HG03558 (cell line): ENCODE measurements around the gene SF3A1.
"Not testable (repeated sequence)": the region's sequence is repeated elsewhere in the genome, so short reads cannot be mapped to it uniquely, and the experiment has no call there.

ENCODE experiments used
- ATAC-seq: cut with Tn5 transposase; IDR thresholded peaks from one replicate; pipeline ENCODE4 v1.9.1; 2021; ENCODE audit warnings: moderate number of reproducible peaks; ENCODE audit not compliant: unreplicated experiment; ENCODE audit errors: extremely low read depth

Gene SF3A1

DNA sequence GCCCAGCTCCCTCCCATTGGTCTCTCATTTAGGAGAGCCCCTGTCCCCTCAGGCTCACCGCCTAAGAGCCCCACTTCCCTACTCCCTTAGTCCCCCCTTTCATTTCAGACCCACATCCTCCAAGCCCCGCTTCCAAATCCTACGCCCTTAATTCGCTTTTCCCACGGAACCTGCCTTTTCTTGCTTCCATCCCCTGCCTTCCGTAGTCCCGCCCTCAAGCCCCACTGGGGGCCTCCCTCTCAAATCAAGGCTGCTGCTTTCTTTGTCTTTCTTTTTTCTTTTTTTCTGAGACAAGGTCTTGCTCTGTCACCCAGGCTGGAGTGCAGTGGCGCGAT, 509 bp upstream of the SF3A1 start:
- no peak for ATAC-seq

- ATAC-seq = no peak
Measured at GRCh38 chr22:30354644-30355043, 2.0 kb downstream of the SF3A1 start.

DNA sequence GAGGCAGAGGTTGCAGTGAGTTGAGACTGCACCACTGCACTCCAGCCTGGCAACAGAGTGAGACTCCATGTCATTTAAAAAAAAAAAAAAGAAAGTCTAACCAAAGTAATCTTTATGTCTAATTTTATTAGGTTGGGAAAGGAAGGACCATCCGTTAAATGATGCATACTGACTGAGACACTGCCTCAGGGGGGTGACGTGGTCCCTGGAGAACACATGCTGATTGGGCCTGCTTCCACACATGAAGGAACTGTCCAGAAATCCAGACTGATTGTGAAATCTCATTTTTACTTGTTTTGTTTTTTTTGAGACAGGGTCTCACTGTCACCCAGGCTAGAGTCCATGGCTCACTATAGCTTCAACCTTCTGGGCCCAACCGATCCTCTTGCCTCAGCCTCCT, 5.5 kb downstream of the SF3A1 start:
- ATAC-seq = no peak

DNA sequence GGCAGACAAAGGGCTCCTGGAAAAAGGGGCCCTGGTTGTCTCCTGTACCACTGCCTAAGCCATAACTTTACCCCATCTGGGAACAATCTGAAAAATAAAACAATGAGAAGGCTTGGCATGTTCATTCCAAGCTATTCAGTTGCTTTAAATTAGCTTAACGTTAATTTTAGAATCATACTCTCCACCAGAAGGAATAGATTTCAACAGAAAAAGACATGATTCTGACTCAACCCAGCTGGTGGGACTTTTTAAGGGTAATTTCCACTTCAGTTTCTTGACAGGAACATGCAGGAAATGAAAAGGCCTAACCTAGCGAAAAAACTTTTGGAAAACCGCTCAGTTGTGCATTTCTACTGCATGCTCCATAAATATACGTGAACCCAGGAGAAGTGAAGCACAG, 7.9 kb downstream of the SF3A1 start:
- no peak for ATAC-seq

DNA sequence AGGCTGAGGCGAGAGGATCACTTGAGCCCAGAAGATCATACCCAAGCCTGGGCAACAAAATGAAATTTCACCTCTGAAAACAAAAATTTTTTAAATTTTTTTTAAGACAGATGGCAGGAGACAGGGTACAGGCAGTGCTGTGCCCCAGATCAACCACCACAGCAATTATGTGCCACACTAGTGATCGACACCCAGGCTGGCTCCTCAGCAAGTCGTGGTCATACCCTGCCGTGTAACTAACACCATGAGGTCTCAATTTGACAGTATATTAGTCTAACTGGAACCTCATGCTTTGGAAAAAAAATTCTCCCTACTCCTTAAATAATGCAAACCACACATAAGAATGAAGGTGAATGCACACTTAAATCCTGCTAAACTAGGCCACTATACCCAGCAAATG, 8.3 kb downstream of the SF3A1 start:
- ATAC-seq = no peak

DNA sequence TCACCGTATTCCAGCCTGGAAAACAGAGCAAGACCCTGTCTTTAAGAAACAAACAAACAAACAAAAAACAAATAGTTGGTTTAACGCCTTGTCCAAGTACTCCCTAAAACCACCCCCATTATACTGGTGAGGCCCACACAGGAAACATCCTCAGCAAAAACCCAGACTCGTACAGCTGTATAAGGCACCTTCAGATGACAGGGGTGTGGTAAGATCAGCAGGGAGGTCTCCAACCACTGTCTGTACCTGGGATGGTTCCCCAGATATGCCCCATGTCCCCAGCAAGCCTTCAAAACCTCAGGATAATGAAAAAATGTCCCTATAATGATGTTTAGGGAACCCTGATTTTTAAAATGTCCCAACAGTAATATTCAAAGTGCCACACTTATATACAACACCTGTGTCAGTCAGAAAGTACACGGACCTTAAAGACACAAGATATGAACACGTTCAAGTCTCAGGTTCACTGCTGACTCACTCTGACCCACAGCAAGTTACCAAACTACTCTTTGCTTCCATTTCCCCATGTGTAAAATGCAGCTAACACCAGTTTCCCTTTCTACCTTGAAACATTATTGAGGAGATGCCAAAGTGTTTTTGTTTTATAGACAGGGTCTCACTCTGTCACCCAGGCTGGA, 9.3 kb downstream of the SF3A1 start:
- ATAC-seq = no peak

DNA sequence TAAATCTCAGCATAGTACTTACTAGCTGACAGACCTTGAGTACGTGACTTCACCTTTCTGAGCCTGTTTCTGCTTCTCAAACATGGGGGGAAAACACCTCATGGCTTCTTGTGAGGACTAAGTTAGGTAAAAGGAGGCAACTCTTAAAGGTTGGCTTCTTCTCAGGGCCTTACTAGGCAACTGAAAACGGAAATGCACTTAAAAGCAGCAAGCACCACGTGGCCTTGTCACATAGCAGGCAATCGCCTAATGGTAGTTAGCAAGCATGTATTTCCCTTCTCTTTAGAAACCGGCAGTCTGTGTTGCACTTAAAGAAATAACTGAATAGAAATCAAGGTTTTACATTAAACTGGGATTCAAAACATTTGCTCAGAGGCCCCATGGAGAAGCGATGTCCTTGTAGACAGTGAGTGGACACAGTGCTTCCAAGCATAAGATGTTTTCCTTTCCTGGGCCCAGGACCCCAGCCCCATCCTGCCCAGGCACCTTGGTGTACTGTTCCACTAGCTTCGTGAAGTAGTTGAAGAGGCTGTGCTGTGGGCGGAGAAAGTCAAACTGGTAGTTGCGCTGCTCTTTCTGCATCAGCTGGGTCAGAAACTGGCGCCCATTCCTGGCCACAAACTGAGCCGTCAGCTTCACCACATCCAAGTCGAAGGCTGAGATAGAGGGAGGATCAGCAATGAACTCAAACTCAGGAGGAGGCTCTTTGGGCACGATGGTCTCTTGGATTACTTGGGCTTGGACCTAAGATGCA, 12.1 kb downstream of the SF3A1 start:
- no peak for ATAC-seq

- no peak for ATAC-seq
Measured at GRCh38 chr22:30340911-30341685, 15.6 kb downstream of the SF3A1 start.

- ATAC-seq = no peak
Measured at GRCh38 chr22:30338802-30339201, 17.9 kb downstream of the SF3A1 start.

DNA sequence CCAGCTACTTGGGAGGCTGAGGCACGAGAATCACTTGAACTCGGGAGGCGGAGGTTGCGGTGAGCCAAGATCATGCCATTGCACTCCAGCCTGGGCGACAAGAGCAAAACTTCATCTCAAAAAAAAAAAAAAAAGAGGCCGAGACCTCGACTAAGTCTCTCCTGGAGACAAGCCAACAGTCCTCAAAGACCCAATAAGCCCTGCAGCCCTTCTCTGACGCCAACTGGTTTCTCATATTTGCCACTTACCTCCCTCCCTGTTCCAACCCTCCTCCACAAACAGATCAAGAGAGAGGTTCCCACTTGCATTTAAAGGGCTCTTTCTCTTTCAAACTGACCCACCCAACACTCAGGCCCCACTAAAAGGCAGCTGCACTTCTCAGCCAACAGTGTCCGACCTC, 18.4 kb downstream of the SF3A1 start:
- not testable (repeated sequence) for ATAC-seq

DNA sequence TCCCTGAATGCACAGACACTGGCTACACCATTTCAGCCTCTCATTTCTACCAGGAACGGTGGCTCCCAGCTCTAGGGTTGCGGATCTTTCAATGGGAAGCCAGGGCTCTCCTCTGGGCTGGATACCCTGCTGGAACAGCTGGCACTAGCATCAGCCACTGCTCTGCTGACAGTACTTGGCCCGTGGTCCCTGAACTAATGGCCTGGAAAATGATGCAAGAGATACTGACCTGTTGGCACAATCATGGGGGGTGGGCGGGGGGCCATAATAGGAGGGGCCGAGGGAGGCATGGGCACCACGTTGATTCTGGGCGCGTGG, 19.3 kb downstream of the SF3A1 start:
- no peak for ATAC-seq

DNA sequence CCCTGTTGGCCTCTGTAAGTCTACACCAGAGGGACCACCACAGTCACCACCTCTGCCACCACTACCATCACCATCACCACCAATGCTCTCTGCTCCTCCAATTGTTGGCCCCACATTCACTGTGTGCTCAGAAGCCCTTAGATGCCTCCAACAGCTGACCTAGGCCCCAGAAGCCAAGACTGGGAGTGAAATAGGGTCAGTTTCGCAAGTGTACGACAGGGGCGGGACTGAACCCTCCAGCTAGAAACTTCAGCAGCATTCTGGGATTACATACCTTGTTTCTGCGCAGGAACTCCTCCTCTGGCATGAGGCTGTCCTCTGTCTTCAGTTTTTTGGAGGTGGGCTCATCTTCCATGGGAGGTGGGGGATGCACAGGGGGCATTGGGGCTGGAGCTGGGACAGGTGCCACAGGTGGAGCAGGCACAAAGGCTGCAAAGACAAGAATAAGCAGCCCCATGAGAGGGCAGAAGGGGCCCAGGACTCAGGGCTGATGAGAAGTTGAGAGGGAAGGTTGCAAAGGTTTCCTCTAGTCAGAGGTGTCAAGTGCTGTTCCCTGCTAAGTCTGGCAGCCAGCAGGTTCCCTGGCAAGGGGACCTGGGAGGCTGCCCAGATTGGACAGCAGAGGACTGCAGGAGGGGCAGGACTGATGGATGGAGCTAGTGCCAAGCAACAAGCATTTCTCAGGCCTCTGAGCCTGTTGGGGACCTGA, 19.8 kb downstream of the SF3A1 start:
- no peak for ATAC-seq

- ATAC-seq = no peak
Measured at GRCh38 chr22:30335236-30335635, 21.5 kb downstream of the SF3A1 start.

DNA sequence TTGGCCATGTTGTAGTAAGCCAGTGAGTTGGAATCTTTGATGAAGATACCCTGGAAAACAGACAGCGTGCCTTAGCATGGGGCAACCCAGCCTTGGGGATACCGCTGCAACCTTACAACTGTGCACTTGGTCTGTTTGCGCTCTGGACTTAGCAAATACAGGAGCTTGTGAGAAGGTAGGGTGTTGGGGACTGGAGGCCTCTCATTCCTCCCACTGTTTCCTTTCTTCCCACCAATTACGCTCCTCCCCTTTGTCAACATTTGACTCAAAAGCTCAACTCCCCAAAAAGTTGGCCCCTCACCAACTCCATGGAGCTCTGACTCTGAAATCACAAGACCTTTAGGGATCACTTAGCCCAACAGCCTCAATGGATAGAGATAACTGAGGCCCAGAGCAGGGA, 22.0 kb downstream of the SF3A1 start:
- no peak for ATAC-seq

DNA sequence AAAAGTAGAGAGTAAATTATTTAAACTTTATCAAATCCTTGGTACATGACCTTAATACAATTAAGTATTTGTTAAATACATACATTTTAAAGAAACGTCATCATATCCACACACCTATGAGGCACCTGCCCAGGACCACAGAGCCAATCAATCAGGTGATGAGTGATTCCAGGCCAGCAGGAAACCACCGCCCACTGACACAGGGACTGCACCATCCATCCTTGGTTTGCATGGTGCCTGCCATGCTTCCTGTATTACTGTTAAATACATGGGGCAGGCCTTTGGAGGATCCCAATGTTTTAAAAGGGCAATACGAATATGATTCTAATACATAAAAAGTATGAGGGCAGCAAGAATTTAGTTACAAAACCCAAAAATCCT, 23.0 kb downstream of the SF3A1 start:
- no peak for ATAC-seq

DNA sequence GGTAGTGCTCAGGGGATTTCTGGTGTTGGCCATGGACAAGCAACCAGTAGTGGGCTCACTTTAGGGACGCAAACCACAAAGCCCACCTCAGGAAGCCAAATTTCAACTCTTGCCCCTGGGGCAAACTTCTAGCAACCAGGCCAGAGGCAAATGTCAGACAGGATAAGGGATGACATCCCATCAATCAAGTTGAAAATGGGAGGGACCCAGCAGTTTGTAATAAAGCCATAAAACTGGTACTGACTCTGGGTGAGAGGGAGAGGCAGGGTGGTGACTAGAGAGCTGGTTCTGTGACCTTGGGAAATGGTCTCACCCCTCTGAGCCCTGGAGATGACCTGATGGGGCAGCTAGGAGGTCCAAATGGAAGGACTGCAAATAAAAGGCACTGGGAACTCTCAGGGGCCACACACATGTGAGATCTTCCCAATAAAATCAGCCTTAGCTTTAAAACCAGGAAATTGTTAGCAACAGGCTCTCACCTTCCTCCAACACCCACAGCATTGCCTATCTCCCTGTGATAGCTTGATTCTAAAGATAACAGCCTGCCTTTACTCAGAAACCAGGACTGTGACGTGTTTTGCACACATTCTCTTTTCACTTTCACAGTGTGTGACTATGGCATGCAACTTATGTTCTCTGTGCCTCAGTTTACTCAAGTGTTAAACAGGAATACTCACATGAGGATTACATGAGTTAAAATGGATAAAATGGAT, 23.5 kb downstream of the SF3A1 start:
- no peak for ATAC-seq

DNA sequence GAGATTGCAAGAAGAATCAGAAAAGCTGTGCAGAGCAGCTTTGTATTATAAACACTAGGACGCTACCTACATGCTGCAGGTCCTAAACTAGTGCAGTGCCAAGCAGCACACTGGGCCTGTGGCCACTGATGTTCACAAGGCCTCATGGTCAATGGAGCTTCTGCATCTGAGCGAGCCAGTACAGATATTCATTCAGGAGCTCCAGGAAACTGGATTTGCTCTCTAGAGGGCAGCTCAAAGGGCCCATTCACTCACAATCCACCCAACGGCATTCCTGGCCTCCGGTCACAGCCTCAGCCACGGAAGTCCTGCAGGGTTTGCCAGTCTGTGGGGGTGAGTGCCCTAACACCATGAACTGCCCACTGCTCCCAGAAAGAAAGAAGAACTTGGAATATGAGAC, 24.1 kb downstream of the SF3A1 start:
- no peak for ATAC-seq

GRCh38 chr22:30328466-30329049, 28.1 kb downstream of the SF3A1 start:
- ATAC-seq = no peak

GRCh38 chr22:30327864-30328345, 28.8 kb downstream of the SF3A1 start:
- ATAC-seq = no peak
